CD4-positive, alpha-beta memory T cell (primary cell): ENCODE results near the gene NRAS. TPM values are rescaled to one million over a fixed set of nuclear protein-coding genes. Genes with fewer than 3 reads are reported as not detected.

Source experiments
- CTCF ChIA-PET: fragments of 350-600 bp; sonication (Branson Sonifier 250); formaldehyde crosslinking; loops from one replicate; lab custom pipeline; 2021; ENCODE audit warnings: inconsistent platforms; ENCODE audit not compliant: partially characterized antibody; lab: Charles Lee
- POLR2A ChIA-PET: fragments of 350-600 bp; sonication (Branson Sonifier 250); formaldehyde crosslinking; loops from one replicate; lab custom pipeline; 2021; ENCODE audit not compliant: partially characterized antibody; lab: Charles Lee
- DNase-seq, 5 donors: peaks; one replicate each; pipeline versions ENCODE4 v3.0.0 to v3.0.0-alpha.2; 2020 to 2022; ENCODE audit warnings: mixed read lengths in 1 of 5
- H3K27ac ChIP-seq: one replicate; pipeline ENCODE4 v1.7.0; 2013; ENCODE audit warnings: low read depth, low read length
- H3K27me3 ChIP-seq: 2 replicates; pipeline ENCODE4 v1.7.0; 2013; ENCODE audit warnings: mild to moderate bottlenecking, low read length, moderate library complexity; ENCODE audit not compliant: insufficient read depth
- H3K36me3 ChIP-seq: 2 replicates; pipeline ENCODE4 v1.7.0; 2013; ENCODE audit warnings: mild to moderate bottlenecking, low read length, moderate library complexity; ENCODE audit not compliant: insufficient read depth
- H3K4me1 ChIP-seq: 2 replicates; pipeline ENCODE4 v1.7.0; 2013; ENCODE audit warnings: mild to moderate bottlenecking, low read length, moderate library complexity; ENCODE audit not compliant: insufficient read depth
- H3K4me3 ChIP-seq, 2 donors: one replicate each; pipeline ENCODE4 v1.7.0; 2013; ENCODE audit warnings: low read length in 2 of 2, mild to moderate bottlenecking in 1 of 2
- H3K9me3 ChIP-seq, 2 donors: one replicate each; pipeline ENCODE4 v1.7.0; 2013; ENCODE audit warnings: low read length in 2 of 2, control low read depth in 1 of 2; ENCODE audit not compliant: control insufficient read depth in 1 of 2
- H3K27ac Mint-ChIP-seq, 7 donors: one replicate each; pipeline ENCODE4 v1.8.0; 2020 to 2021; ENCODE audit warnings: mixed read lengths in 7 of 7, mild to moderate bottlenecking in 6 of 7, inconsistent platforms in 3 of 7, moderate library complexity in 3 of 7
- H3K27me3 Mint-ChIP-seq, 2 donors: one replicate each; pipeline ENCODE4 v1.8.0; 2020 to 2021; ENCODE audit warnings: mixed read lengths in 2 of 2
- H3K36me3 Mint-ChIP-seq, 2 donors: one replicate each; pipeline ENCODE4 v1.8.0; 2020 to 2021; ENCODE audit warnings: mixed read lengths in 2 of 2, inconsistent platforms in 1 of 2, mild to moderate bottlenecking in 1 of 2
- H3K4me1 Mint-ChIP-seq, 4 donors: one replicate each; pipeline ENCODE4 v1.8.0; 2020 to 2021; ENCODE audit warnings: mixed read lengths in 4 of 4, mild to moderate bottlenecking in 1 of 4
- H3K4me3 Mint-ChIP-seq, 8 donors: one replicate each; pipeline ENCODE4 v1.8.0; 2020 to 2021; ENCODE audit warnings: mixed read lengths in 8 of 8, mild to moderate bottlenecking in 7 of 8, moderate library complexity in 6 of 8, inconsistent platforms in 3 of 8
- H3K9me3 Mint-ChIP-seq, 8 donors: one replicate each; pipeline ENCODE4 v1.8.0; 2020 to 2021; ENCODE audit warnings: mixed read lengths in 8 of 8, mild to moderate bottlenecking in 5 of 8, inconsistent platforms in 3 of 8, moderate library complexity in 1 of 8
- intact Hi-C: fragments of 100-400 bp; cut with micrococcal nuclease; formaldehyde crosslinking; loops from one replicate; pipeline ENCODE4 v1.15.1; 2023
- polyA plus RNA-seq, 2 donors: library from polyadenylated mRNA; unstranded; fragments of 300-500 nt; fragmentation: Illumina TruSeq; gene quantifications; one replicate each; pipeline ENCODE4 v1.2.3, GENCODE V29; 2021
- total RNA-seq, 2 experiments: library from RNA; stranded (reverse); gene quantifications; one replicate each; pipeline ENCODE4 v1.2.3, GENCODE V29; 2021

NRAS gene
- total and polyA plus RNA-seq, 4 experiments from 2014 or later, result 18.0 to 29.3 (median 22.1) TPM

DNA sequence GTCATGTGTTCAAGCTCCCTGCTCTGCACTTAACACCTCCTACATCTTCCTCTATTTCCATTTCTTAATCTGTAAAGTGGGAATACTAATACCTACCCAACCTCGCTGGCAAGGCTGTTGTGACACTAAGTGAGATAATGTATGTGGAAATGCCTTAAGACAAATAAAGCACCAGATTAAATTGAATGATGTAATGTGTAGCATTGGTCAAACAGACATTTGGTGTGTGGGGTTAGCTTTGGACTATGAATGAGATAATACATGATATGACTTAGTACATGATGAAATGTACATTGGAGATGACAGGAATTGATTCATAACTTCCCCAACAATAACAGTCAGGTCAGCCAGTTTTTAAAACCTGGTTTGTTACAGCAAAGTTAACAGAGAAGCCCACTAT, 26.4 kb downstream of the NRAS start:
- intact Hi-C loops, result no loop called here
- no peak overlapping the region for H3K27ac Mint-ChIP-seq
- no peak for DNase-seq
- ChIA-PET CTCF (no interaction called here), POLR2A (no interaction called here)
- H3K9me3 Mint-ChIP-seq, result no peaks in the 10 kb centered on the region
- no peak overlapping the region for H3K4me3 ChIP-seq
- H3K4me3 Mint-ChIP-seq, result no peak overlapping the region
- H3K4me1 ChIP-seq, result no peaks in the 10 kb centered on the region
- no peak overlapping the region for H3K27ac ChIP-seq
- no peaks in the 10 kb centered on the region for H3K4me1 Mint-ChIP-seq
- no peaks in the 10 kb centered on the region for H3K9me3 ChIP-seq
- no peaks in the 10 kb centered on the region for H3K36me3 Mint-ChIP-seq
- H3K36me3 ChIP-seq, result no peaks in the 10 kb centered on the region
- H3K27me3 Mint-ChIP-seq, result peaks cover 17 to 30% of the 10 kb centered on the region in 2 donors
- H3K27me3 ChIP-seq, result no peaks in the 10 kb centered on the region

DNA sequence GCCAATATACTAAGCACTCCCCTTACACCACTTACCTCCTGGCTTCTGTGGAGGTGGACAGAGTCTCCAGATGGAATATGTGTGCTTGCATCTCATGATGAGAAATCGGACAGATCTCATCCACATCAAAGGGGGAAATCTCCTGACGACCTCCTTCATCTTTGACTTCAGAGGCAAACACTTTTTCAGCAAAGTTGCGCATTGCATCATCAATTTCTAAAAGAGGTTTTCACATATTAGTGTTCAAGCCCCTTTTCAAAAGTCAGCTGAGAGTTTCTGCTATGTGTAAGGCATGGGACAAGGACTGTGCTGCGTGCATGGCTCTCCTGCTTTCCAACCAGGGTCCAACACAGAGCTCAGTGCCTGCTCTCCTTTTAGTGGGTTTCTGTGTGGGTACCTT, 28.0 kb downstream of the NRAS start:
- no peaks in the 10 kb centered on the region for H3K27me3 ChIP-seq
- no peak overlapping the region for H3K27ac ChIP-seq
- Mint-ChIP-seq H3K27ac (no peak overlapping the region), H3K4me1 (no peaks in the 10 kb centered on the region), H3K36me3 (no peaks in the 10 kb centered on the region), H3K9me3 (no peaks in the 10 kb centered on the region), H3K27me3 (peaks cover 20 to 33% of the 10 kb centered on the region in 2 donors), H3K4me3 (no peak overlapping the region)
- no peaks in the 10 kb centered on the region for H3K9me3 ChIP-seq
- no peak for DNase-seq
- no peaks in the 10 kb centered on the region for H3K36me3 ChIP-seq
- POLR2A ChIA-PET, result no interaction called here
- H3K4me1 ChIP-seq, result no peaks in the 10 kb centered on the region
- no peak overlapping the region for H3K4me3 ChIP-seq
- CTCF ChIA-PET, result no interaction called here
- intact Hi-C loops, result no loop called here

GRCh38 chr1:114685851-114686250, 30.7 kb downstream of the NRAS start:
- no peak overlapping the region for H3K27ac Mint-ChIP-seq
- no peak for DNase-seq
- ChIA-PET CTCF (no interaction called here), POLR2A (no interaction called here)
- no peaks in the 10 kb centered on the region for H3K36me3 ChIP-seq
- no peaks in the 10 kb centered on the region for H3K27me3 ChIP-seq
- no peak overlapping the region for H3K4me3 Mint-ChIP-seq
- intact Hi-C loops, result no loop called here
- no peak overlapping the region for H3K4me3 ChIP-seq
- no peaks in the 10 kb centered on the region for H3K4me1 ChIP-seq
- no peaks in the 10 kb centered on the region for H3K36me3 Mint-ChIP-seq
- peaks cover 24 to 33% of the 10 kb centered on the region in 2 donors for H3K27me3 Mint-ChIP-seq
- no peak overlapping the region for H3K27ac ChIP-seq
- H3K9me3 ChIP-seq, result no peaks in the 10 kb centered on the region
- no peaks in the 10 kb centered on the region for H3K4me1 Mint-ChIP-seq
- H3K9me3 Mint-ChIP-seq, result no peaks in the 10 kb centered on the region

DNA sequence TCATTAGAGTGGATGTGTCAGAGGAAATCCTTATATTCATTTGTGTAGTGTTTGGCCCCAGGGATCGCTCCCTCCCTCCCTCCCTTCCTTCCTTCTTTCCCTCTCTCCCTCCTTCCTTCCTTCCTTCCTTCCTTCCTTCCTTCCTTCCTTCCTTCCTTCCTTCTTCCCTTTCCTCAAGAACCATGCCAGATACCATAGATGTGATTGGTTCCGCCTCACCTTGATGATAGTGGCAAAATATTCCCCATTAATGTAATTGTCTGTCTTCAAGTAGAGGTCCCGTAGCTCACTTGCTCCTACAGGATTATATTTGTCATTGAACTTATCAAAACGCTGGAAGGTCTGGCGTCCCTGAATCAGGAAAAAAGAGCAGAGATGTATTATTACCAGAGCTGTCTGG, 38.9 kb downstream of the NRAS start:
- H3K27me3 ChIP-seq, result no peaks in the 10 kb centered on the region
- intact Hi-C loops, result no loop called here
- POLR2A ChIA-PET, result no interaction called here
- Mint-ChIP-seq H3K27me3 (peaks cover 18 to 27% of the 10 kb centered on the region in 2 donors), H3K27ac (no peak overlapping the region), H3K36me3 (no peaks in the 10 kb centered on the region), H3K4me3 (no peak overlapping the region), H3K4me1 (no peaks in the 10 kb centered on the region), H3K9me3 (no peaks in the 10 kb centered on the region)
- H3K36me3 ChIP-seq, result no peaks in the 10 kb centered on the region
- CTCF ChIA-PET, result no interaction called here
- H3K9me3 ChIP-seq, result no peaks in the 10 kb centered on the region
- H3K4me1 ChIP-seq, result no peaks in the 10 kb centered on the region
- no peak overlapping the region for H3K27ac ChIP-seq
- H3K4me3 ChIP-seq, result no peak overlapping the region
- no peak for DNase-seq

DNA sequence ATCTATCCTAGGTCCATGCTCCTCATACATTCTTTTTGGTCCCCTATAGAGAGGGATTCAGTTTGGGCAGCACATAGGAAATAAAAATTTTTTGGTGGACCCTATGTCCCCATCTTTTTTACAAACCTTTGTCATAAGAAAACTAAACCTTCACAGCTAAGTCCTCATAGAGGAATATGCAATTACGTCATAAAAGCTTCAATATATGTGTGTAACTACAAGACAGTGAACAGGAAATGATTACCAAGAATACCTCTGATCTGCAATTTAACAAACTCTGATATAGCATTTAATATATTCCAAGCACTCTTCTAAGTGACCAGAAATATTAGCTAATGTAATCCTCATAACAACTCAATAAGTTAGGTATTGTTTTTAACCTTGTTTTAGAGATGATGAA, 40.5 kb downstream of the NRAS start:
- DNase-seq, result no peak
- intact Hi-C loops, result no loop called here
- no peak overlapping the region for H3K27ac ChIP-seq
- no peaks in the 10 kb centered on the region for H3K36me3 ChIP-seq
- no peaks in the 10 kb centered on the region for H3K27me3 ChIP-seq
- H3K9me3 ChIP-seq, result no peaks in the 10 kb centered on the region
- H3K36me3 Mint-ChIP-seq, result no peaks in the 10 kb centered on the region
- H3K27me3 Mint-ChIP-seq, result peaks cover 17 to 28% of the 10 kb centered on the region in 2 donors
- no peak overlapping the region for H3K27ac Mint-ChIP-seq
- H3K4me1 ChIP-seq, result no peaks in the 10 kb centered on the region
- CTCF ChIA-PET, result interaction anchor here (1.1 kb wide), 1 partner anchor 11 kb away, joined by 3 read pairs; no protein-coding TSS in a partner anchor
- no peaks in the 10 kb centered on the region for H3K9me3 Mint-ChIP-seq
- POLR2A ChIA-PET, result no interaction called here
- no peak overlapping the region for H3K4me3 Mint-ChIP-seq
- peaks cover 0 to 2% (median 0%) of the 10 kb centered on the region in 4 donors for H3K4me1 Mint-ChIP-seq
- H3K4me3 ChIP-seq, result no peak overlapping the region

GRCh38 chr1:114671939-114672275, 44.7 kb downstream of the NRAS start:
- Histone ChIP-seq H3K4me3 (no peak overlapping the region), H3K27me3 (no peaks in the 10 kb centered on the region), H3K9me3 (no peaks in the 10 kb centered on the region), H3K36me3 (no peaks in the 10 kb centered on the region), H3K4me1 (peaks cover 7% of the 10 kb centered on the region), H3K27ac (no peak overlapping the region)
- Mint-ChIP-seq H3K4me3 (no peak overlapping the region), H3K27ac (no peak overlapping the region), H3K27me3 (peaks cover 3 to 8% of the 10 kb centered on the region in 2 donors), H3K36me3 (peaks cover 0 to 2% of the 10 kb centered on the region in 2 donors), H3K9me3 (no peaks in the 10 kb centered on the region), H3K4me1 (peaks cover 6 to 14% (median 10%) of the 10 kb centered on the region in 4 donors)
- DNase-seq, result no peak
- POLR2A ChIA-PET, result no interaction called here
- CTCF ChIA-PET, result interaction anchor here (0.5 to 2.0 kb wide), 7 partner anchors 23 to 693 kb away, joined by 3 to 5 read pairs (median 4); partner anchors contain the start of genes AMPD1, BCAS2 and OLFML3
- intact Hi-C loops, result loop anchor here (2.0 kb wide), 1 partner anchor 45 kb away; the partner anchor contains the start of gene NRAS

- Mint-ChIP-seq H3K36me3 (peaks cover 0 to 2% of the 10 kb centered on the region in 2 donors), H3K4me1 (peaks cover 6 to 14% (median 10%) of the 10 kb centered on the region in 4 donors), H3K9me3 (no peaks in the 10 kb centered on the region), H3K27me3 (peaks cover 3 to 6% of the 10 kb centered on the region in 2 donors), H3K27ac (no peak overlapping the region), H3K4me3 (peak overlapping the region in 6 of 8 donors; percentile 6 to 96 (median 78))
- intact Hi-C loops, result loop anchor here (2.0 kb wide), 1 partner anchor 46 kb away; the partner anchor contains the start of gene NRAS
- Histone ChIP-seq H3K27ac (no peak overlapping the region), H3K27me3 (no peaks in the 10 kb centered on the region), H3K9me3 (no peaks in the 10 kb centered on the region), H3K4me1 (peaks cover 7% of the 10 kb centered on the region), H3K4me3 (no peak overlapping the region), H3K36me3 (no peaks in the 10 kb centered on the region)
- peak in 4 of 5 donors; percentile 19 to 38 (median 23) for DNase-seq
- ChIA-PET POLR2A (interaction anchor here (0.9 kb wide), 1 partner anchor 45 kb away, joined by 6 read pairs; no protein-coding TSS in a partner anchor), CTCF (interaction anchor here (0.7 to 2.0 kb wide), 6 partner anchors 24 to 329 kb away, joined by 3 to 7 read pairs (median 4); partner anchors contain the start of genes AMPD1 and BCAS2)
Measured at GRCh38 chr1:114671011-114671938, 45.3 kb downstream of the NRAS start.
